Activated naive CD8-positive, alpha-beta T cell treated with anti-CD3 and anti-CD28 coated beads, Interleukin-2, amount 50 U/mL, for 24 hours (primary cell): ENCODE measurements around the gene RARA.

Source experiments
- ATAC-seq: fragments of 150-1000 bp; cut with Tn5 transposase; one replicate; pipeline ENCODE4 v1.10.0; 2021
- DNase-seq: peaks from one replicate; pipeline ENCODE4 v3.0.0; 2021
- H3K27ac Mint-ChIP-seq: one replicate; pipeline ENCODE4 v1.8.0; 2021; ENCODE audit warnings: mild to moderate bottlenecking, mixed read lengths
- H3K27me3 Mint-ChIP-seq: one replicate; pipeline ENCODE4 v1.8.0; 2021; ENCODE audit warnings: mixed read lengths
- H3K36me3 Mint-ChIP-seq: one replicate; pipeline ENCODE4 v1.8.0; 2021; ENCODE audit warnings: low read depth, mixed read lengths
- H3K4me1 Mint-ChIP-seq: one replicate; pipeline ENCODE4 v1.8.0; 2021; ENCODE audit warnings: mixed read lengths
- H3K4me3 Mint-ChIP-seq: one replicate; pipeline ENCODE4 v1.8.0; 2021; ENCODE audit warnings: mild to moderate bottlenecking, moderate library complexity, mixed read lengths
- H3K9me3 Mint-ChIP-seq: one replicate; pipeline ENCODE4 v1.8.0; 2021; ENCODE audit warnings: mixed read lengths

RARA gene

GRCh38 chr17:40399185-40399584 lies 90.2 kb downstream of the RARA start:
- ATAC-seq = peak; percentile 61
- Mint-ChIP-seq H3K27ac (no peak overlapping the region), H3K27me3 (no peaks in the 10 kb centered on the region), H3K36me3 (peaks cover 87% of the 10 kb centered on the region), H3K4me3 (no peak overlapping the region), H3K4me1 (peaks cover 3% of the 10 kb centered on the region), H3K9me3 (no peaks in the 10 kb centered on the region)
- no peak for DNase-seq

- DNase-seq (no peak), ATAC-seq (no peak)
- H3K36me3 Mint-ChIP-seq = peaks cover 86% of the 10 kb centered on the region
- H3K9me3 Mint-ChIP-seq = no peaks in the 10 kb centered on the region
- no peak overlapping the region for H3K4me3 Mint-ChIP-seq
- H3K27ac Mint-ChIP-seq = no peak overlapping the region
- no peaks in the 10 kb centered on the region for H3K27me3 Mint-ChIP-seq
- H3K4me1 Mint-ChIP-seq = peaks cover 4% of the 10 kb centered on the region
These were observed 93.7 kb downstream of the RARA start for GRCh38 chr17:40402668-40403067.

- Mint-ChIP-seq H3K4me1 (peaks cover 4% of the 10 kb centered on the region), H3K9me3 (no peaks in the 10 kb centered on the region), H3K27me3 (no peaks in the 10 kb centered on the region), H3K36me3 (peaks cover 78% of the 10 kb centered on the region), H3K27ac (no peak overlapping the region), H3K4me3 (no peak overlapping the region)
- no peak for DNase-seq
- no peak for ATAC-seq
These were observed 95.0 kb downstream of the RARA start for GRCh38 chr17:40404003-40404402.
